ENCODE data around the gene TPRG1. TPM values are rescaled to one million over a fixed set of nuclear protein-coding genes. Genes with fewer than 3 reads are reported as not detected.

Gene TPRG1
- total and polyA plus RNA-seq, 2 donors (not counting 1 experiment from before 2014, with no cell fraction given), result 0.21 to 0.39 TPM

- Histone ChIP-seq H3K4me2 (replicated peaks; ENCODE audit: low read depth, low read length, poor library complexity, severe bottlenecking) (no peak overlapping the region), H4K20me1 (ENCODE audit: control insufficient read depth, insufficient read depth, low read length, poor library complexity, severe bottlenecking) (no peaks in the 10 kb centered on the region), H3K4me1 (ENCODE audit: control insufficient read depth in 2 of 2, insufficient read depth in 2 of 2, low read length in 2 of 2) (no peaks in the 10 kb centered on the region), H3K4me3 (ENCODE audit: control extremely low read depth in 1 of 5, extremely low read depth in 1 of 5, insufficient read depth in 1 of 5, low read depth in 2 of 5, low read length in 4 of 5) (no peak overlapping the region), H3K27ac (ENCODE audit: low read length in 2 of 2) (no peak overlapping the region), H3K9ac (ENCODE audit: low read length) (no peak overlapping the region), H3K9me3 (ENCODE audit: control extremely low read depth in 1 of 3, control insufficient read depth in 2 of 3, insufficient read depth in 1 of 3, low read length in 2 of 3) (no peaks in the 10 kb centered on the region), H3K36me3 (replicated peaks in 1 of 2; ENCODE audit: control extremely low read depth in 1 of 2, control insufficient read depth in 1 of 2, extremely low read depth in 1 of 2, insufficient read depth in 2 of 2, low read length in 1 of 2) (no peaks in the 10 kb centered on the region), H3K79me2 (ENCODE audit: control insufficient read depth, insufficient read depth, low read length) (no peaks in the 10 kb centered on the region), H3K27me3 (replicated peaks in 1 of 4; ENCODE audit: control extremely low read depth in 1 of 4, control insufficient read depth in 3 of 4, insufficient read depth in 4 of 4, low read length in 3 of 4) (peaks cover 0 to 3% (median 0%) of the 10 kb centered on the region in 4 experiments), H2AFZ (ENCODE audit: insufficient read depth, low read depth, low read length, poor library complexity, severe bottlenecking) (no peak overlapping the region)
- H3K27ac Mint-ChIP-seq, result no peak overlapping the region
- no peaks in the 10 kb centered on the region for H3K9me3 Mint-ChIP-seq (ENCODE audit: insufficient read depth)
- no peak for DNase-seq
- H3K4me3 Mint-ChIP-seq, result no peak overlapping the region
- POLR2A ChIA-PET, result no interaction called here
- intact Hi-C loops (cut with micrococcal nuclease), result no loop called here
- peaks cover 10% of the 10 kb centered on the region for H3K27me3 Mint-ChIP-seq
- CTCF ChIA-PET, result no interaction called here
- WGBS (ENCODE audit: insufficient coverage), result no CpG with 5 or more reads among the region's 3 CpGs
- ATAC-seq (ENCODE audit: low read depth), result no peak
- H3K4me1 Mint-ChIP-seq, result no peaks in the 10 kb centered on the region
- no peak for TF ChIP-seq EZH2 (IDR thresholded peaks at IDR 0.05; ENCODE audit: borderline replicate concordance, insufficient read depth, low read depth, low read length, poor library complexity, severe bottlenecking)
- no peak for TF ChIP-seq CTCF (IDR thresholded peaks at IDR 0.05)
Observed at GRCh38 chr3:189363590-189364255, 192.0 kb downstream of the TPRG1 start.

DNA sequence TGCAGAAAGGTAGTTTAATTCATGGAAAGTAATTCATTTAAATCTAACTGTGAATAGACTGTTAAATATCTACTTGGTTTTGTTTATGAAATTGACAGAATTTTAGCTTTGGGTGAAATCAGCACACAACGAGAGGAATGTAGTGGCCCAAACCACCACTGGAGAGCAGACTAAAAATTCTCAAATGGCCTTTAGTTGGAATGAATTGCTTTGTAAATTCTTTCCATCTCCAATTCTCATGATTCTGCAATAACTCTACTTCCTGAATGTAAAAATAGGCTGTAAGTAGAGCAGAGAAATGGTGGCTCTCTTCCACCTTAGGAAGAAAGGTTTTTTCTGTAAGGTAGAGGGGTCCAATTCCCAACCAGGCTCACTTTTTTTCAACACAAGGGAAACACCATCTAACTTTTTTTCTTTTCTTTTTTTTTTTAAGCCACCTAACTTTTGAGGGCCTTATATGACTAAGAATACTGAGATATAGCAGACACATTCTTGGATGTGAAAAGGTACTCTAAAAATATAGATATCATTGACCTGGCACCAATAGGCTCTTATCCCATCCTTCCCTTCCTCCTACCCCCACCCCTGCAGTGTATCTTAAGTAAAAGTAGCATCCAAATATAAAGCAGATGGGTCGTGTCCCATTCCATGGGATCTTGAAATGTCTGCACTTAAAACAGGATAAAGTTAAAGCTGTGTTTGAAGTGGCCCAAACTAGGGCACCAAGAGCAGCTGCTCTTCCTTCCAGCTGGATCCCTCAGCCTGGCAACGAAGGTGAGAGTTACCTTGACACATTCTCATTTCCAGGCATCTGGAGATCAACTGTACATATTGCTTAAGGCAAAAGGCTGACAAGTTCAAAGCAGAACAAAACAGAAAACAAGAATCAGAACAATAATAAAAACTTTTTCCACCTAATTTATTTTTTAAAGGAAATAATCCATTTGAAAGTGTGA is 194.1 kb downstream of the TPRG1 start:
- no peak for ATAC-seq (ENCODE audit: low read depth)
- Mint-ChIP-seq H3K4me1 (no peaks in the 10 kb centered on the region), H3K27ac (no peak overlapping the region), H3K27me3 (peaks cover 17% of the 10 kb centered on the region), H3K9me3 (ENCODE audit: insufficient read depth) (no peaks in the 10 kb centered on the region), H3K4me3 (no peak overlapping the region)
- TF ChIP-seq EZH2 (IDR thresholded peaks at IDR 0.05; ENCODE audit: borderline replicate concordance, insufficient read depth, low read depth, low read length, poor library complexity, severe bottlenecking) (no peak), CTCF (IDR thresholded peaks at IDR 0.05) (no peak)
- no peak overlapping the region for H3K4me3 ChIP-seq (ENCODE audit: control extremely low read depth in 1 of 5, extremely low read depth in 1 of 5, insufficient read depth in 1 of 5, low read depth in 2 of 5, low read length in 4 of 5)
- no peak overlapping the region for H3K4me2 ChIP-seq (replicated peaks; ENCODE audit: low read depth, low read length, poor library complexity, severe bottlenecking)
- ChIA-PET POLR2A (no interaction called here), CTCF (no interaction called here)
- no peak overlapping the region for H2AFZ ChIP-seq (ENCODE audit: insufficient read depth, low read depth, low read length, poor library complexity, severe bottlenecking)
- intact Hi-C loops (cut with micrococcal nuclease), result no loop called here
- WGBS (ENCODE audit: insufficient coverage), result no CpG with 5 or more reads among the region's 3 CpGs
- no peak for DNase-seq
- no peaks in the 10 kb centered on the region for H3K4me1 ChIP-seq (ENCODE audit: control insufficient read depth in 2 of 2, insufficient read depth in 2 of 2, low read length in 2 of 2)
- no peak overlapping the region for H3K9ac ChIP-seq (ENCODE audit: low read length)
- no peaks in the 10 kb centered on the region for H3K9me3 ChIP-seq (ENCODE audit: control extremely low read depth in 1 of 3, control insufficient read depth in 2 of 3, insufficient read depth in 1 of 3, low read length in 2 of 3)
- H3K36me3 ChIP-seq (replicated peaks in 1 of 2; ENCODE audit: control extremely low read depth in 1 of 2, control insufficient read depth in 1 of 2, extremely low read depth in 1 of 2, insufficient read depth in 2 of 2, low read length in 1 of 2), result no peaks in the 10 kb centered on the region
- H3K27ac ChIP-seq (ENCODE audit: low read length in 2 of 2), result no peak overlapping the region
- no peaks in the 10 kb centered on the region for H3K79me2 ChIP-seq (ENCODE audit: control insufficient read depth, insufficient read depth, low read length)
- no peaks in the 10 kb centered on the region for H4K20me1 ChIP-seq (ENCODE audit: control insufficient read depth, insufficient read depth, low read length, poor library complexity, severe bottlenecking)
- no peaks in the 10 kb centered on the region for H3K27me3 ChIP-seq (replicated peaks in 1 of 4; ENCODE audit: control extremely low read depth in 1 of 4, control insufficient read depth in 3 of 4, insufficient read depth in 4 of 4, low read length in 3 of 4)

Data from B cell (primary cell).